Naive B cell (primary cell): ENCODE data around the gene PURB. TPM values are rescaled to one million over a fixed set of nuclear protein-coding genes. Genes with fewer than 3 reads are reported as not detected.
"Not testable (repeated sequence)": the region's sequence is repeated elsewhere in the genome, so short reads cannot be mapped to it uniquely, and the experiment has no call there.

ENCODE experiments used
- ATAC-seq, 2 donors: fragments of 150-1000 bp; cut with Tn5 transposase; 2 replicates each; pipeline ENCODE4 v1.10.0; 2021; ENCODE audit warnings: low read depth in 2 of 2, mild to moderate bottlenecking in 2 of 2, moderate library complexity in 2 of 2
- DNase-seq: peaks from one replicate; pipeline ENCODE4 v3.0.0; 2022
- H3K27ac Mint-ChIP-seq, 6 donors: one replicate each; pipeline ENCODE4 v1.8.0; 2020 to 2022; ENCODE audit warnings: mild to moderate bottlenecking in 6 of 6, mixed read lengths in 6 of 6, moderate library complexity in 5 of 6, inconsistent platforms in 2 of 6
- H3K27me3 Mint-ChIP-seq, 3 donors: one replicate each; pipeline ENCODE4 v1.8.0; 2021 to 2022; ENCODE audit warnings: mixed read lengths in 3 of 3, mild to moderate bottlenecking in 1 of 3
- H3K36me3 Mint-ChIP-seq, 2 donors: one replicate each; pipeline ENCODE4 v1.8.0; 2020 to 2022; ENCODE audit warnings: mixed read lengths in 2 of 2, inconsistent platforms in 1 of 2, mild to moderate bottlenecking in 1 of 2
- H3K4me1 Mint-ChIP-seq, 3 donors: one replicate each; pipeline ENCODE4 v1.8.0; 2020 to 2022; ENCODE audit warnings: mixed read lengths in 3 of 3, inconsistent platforms in 1 of 3, mild to moderate bottlenecking in 1 of 3, moderate library complexity in 1 of 3
- H3K4me3 Mint-ChIP-seq, 8 donors: one replicate each; pipeline ENCODE4 v1.8.0; 2020 to 2022; ENCODE audit warnings: mild to moderate bottlenecking in 8 of 8, mixed read lengths in 8 of 8, moderate library complexity in 8 of 8, inconsistent platforms in 2 of 8
- H3K9me3 Mint-ChIP-seq, 7 donors: one replicate each; pipeline ENCODE4 v1.8.0; 2020 to 2022; ENCODE audit warnings: mixed read lengths in 7 of 7, mild to moderate bottlenecking in 5 of 7, inconsistent platforms in 2 of 7, moderate library complexity in 1 of 7
- polyA plus RNA-seq, 6 donors: library from polyadenylated mRNA; unstranded; fragments of 300-500 nt; fragmentation: Illumina TruSeq; gene quantifications; one replicate each; pipeline ENCODE4 v1.2.3, GENCODE V29; 2021; ENCODE audit warnings: low read depth in 6 of 6

PURB gene
- polyA plus RNA-seq, 6 donors from 2014 or later: 2.9 to 4.5 (median 3.5) TPM

- ATAC-seq: no peak
- Mint-ChIP-seq H3K4me3 (no peak overlapping the region), H3K27ac (no peak overlapping the region), H3K4me1 (no peaks in the 10 kb centered on the region), H3K36me3 (no peaks in the 10 kb centered on the region), H3K9me3 (peaks cover 0 to 7% (median 0%) of the 10 kb centered on the region in 7 donors), H3K27me3 (peaks cover 5 to 6% (median 5%) of the 10 kb centered on the region in 3 donors)
- DNase-seq: no peak
These were observed 18.0 kb downstream of the PURB start for GRCh38 chr7:44867073-44867995.

- ATAC-seq, H3K4me1 Mint-ChIP-seq, H3K9me3 Mint-ChIP-seq, H3K27me3 Mint-ChIP-seq, H3K36me3 Mint-ChIP-seq, H3K27ac Mint-ChIP-seq, DNase-seq, H3K4me3 Mint-ChIP-seq: not testable (repeated sequence)
These were observed 23.4 kb downstream of the PURB start for GRCh38 chr7:44861949-44862348.

- no peak overlapping the region for H3K4me3 Mint-ChIP-seq
- H3K27me3 Mint-ChIP-seq: peaks cover 5 to 6% (median 5%) of the 10 kb centered on the region in 3 donors
- no peaks in the 10 kb centered on the region for H3K9me3 Mint-ChIP-seq
- H3K27ac Mint-ChIP-seq: no peak overlapping the region
- no peaks in the 10 kb centered on the region for H3K36me3 Mint-ChIP-seq
- DNase-seq: no peak
- H3K4me1 Mint-ChIP-seq: peaks cover 0 to 6% (median 0%) of the 10 kb centered on the region in 3 donors
- ATAC-seq: no peak
These were observed 27.2 kb downstream of the PURB start for GRCh38 chr7:44858161-44858560.

GRCh38 chr7:44854644-44855364 is 30.5 kb downstream of the PURB start:
- no peak overlapping the region for H3K4me3 Mint-ChIP-seq
- ATAC-seq (no peak), DNase-seq (no peak)
- no peak overlapping the region for H3K27ac Mint-ChIP-seq
- no peaks in the 10 kb centered on the region for H3K27me3 Mint-ChIP-seq
- no peaks in the 10 kb centered on the region for H3K36me3 Mint-ChIP-seq
- H3K9me3 Mint-ChIP-seq: no peaks in the 10 kb centered on the region
- peaks cover 0 to 6% (median 0%) of the 10 kb centered on the region in 3 donors for H3K4me1 Mint-ChIP-seq

- DNase-seq (no peak), ATAC-seq (no peak)
- Mint-ChIP-seq H3K9me3 (no peaks in the 10 kb centered on the region), H3K4me1 (peaks cover 0 to 13% (median 6%) of the 10 kb centered on the region in 3 donors), H3K27ac (no peak overlapping the region), H3K36me3 (no peaks in the 10 kb centered on the region), H3K27me3 (no peaks in the 10 kb centered on the region), H3K4me3 (no peak overlapping the region)
These were observed 31.9 kb downstream of the PURB start for GRCh38 chr7:44853391-44853790.

- Mint-ChIP-seq H3K4me3 (peak overlapping the region in 1 of 8 donors; percentile 23), H3K27ac (no peak overlapping the region), H3K27me3 (no peaks in the 10 kb centered on the region), H3K9me3 (no peaks in the 10 kb centered on the region), H3K36me3 (no peaks in the 10 kb centered on the region), H3K4me1 (peaks cover 0 to 13% (median 6%) of the 10 kb centered on the region in 3 donors)
- no peak for DNase-seq
- no peak for ATAC-seq
These were observed 32.7 kb downstream of the PURB start for GRCh38 chr7:44852590-44852989.

GRCh38 chr7:44849885-44850544 is 35.3 kb downstream of the PURB start:
- Mint-ChIP-seq H3K27ac (peak overlapping the region in 4 of 6 donors; percentile 57 to 99 (median 62)), H3K9me3 (no peaks in the 10 kb centered on the region), H3K27me3 (no peaks in the 10 kb centered on the region), H3K4me1 (peaks cover 17 to 30% (median 27%) of the 10 kb centered on the region in 3 donors), H3K36me3 (no peaks in the 10 kb centered on the region), H3K4me3 (peak overlapping the region; percentile 22 to 98 (median 90))
- ATAC-seq: no peak
- no peak for DNase-seq

GRCh38 chr7:44849259-44849884 is 36.0 kb downstream of the PURB start:
- Mint-ChIP-seq H3K36me3 (no peaks in the 10 kb centered on the region), H3K27ac (peak overlapping the region in 4 of 6 donors; percentile 14 to 99 (median 78)), H3K4me3 (peak overlapping the region; percentile 36 to 98 (median 90)), H3K27me3 (no peaks in the 10 kb centered on the region), H3K9me3 (no peaks in the 10 kb centered on the region), H3K4me1 (peaks cover 17 to 33% (median 30%) of the 10 kb centered on the region in 3 donors)
- ATAC-seq (no peak), DNase-seq (no peak)

GRCh38 chr7:44847920-44848634 is 37.3 kb downstream of the PURB start, which contains the start of gene H2AZ2:
Gene H2AZ2, minus strand, starts transcription at chr7:44848087. Its CDS starts 116 bp downstream, at chr7:44847971.
- peak within 1 kb of the TSS; percentile 95 to 99 (median 99) for H3K27ac Mint-ChIP-seq
- peak; percentile 99 for DNase-seq
- ATAC-seq: peak; percentile 79 to 80
- no peaks in the 10 kb centered on the region for H3K9me3 Mint-ChIP-seq
- H3K4me1 Mint-ChIP-seq: peaks cover 19 to 39% (median 30%) of the 10 kb centered on the region in 3 donors
- no peaks in the 10 kb centered on the region for H3K36me3 Mint-ChIP-seq
- H3K27me3 Mint-ChIP-seq: no peaks in the 10 kb centered on the region
- peak within 1 kb of the TSS; percentile 83 to 98 (median 95) for H3K4me3 Mint-ChIP-seq

- ATAC-seq (peak; percentile 72 to 73), DNase-seq (peak; percentile 94)
- Mint-ChIP-seq H3K27ac (peak overlapping the region; percentile 95 to 99 (median 99)), H3K4me1 (peaks cover 21 to 41% (median 32%) of the 10 kb centered on the region in 3 donors), H3K4me3 (peak overlapping the region; percentile 83 to 98 (median 94)), H3K9me3 (no peaks in the 10 kb centered on the region), H3K36me3 (peaks cover 0 to 2% of the 10 kb centered on the region in 2 donors), H3K27me3 (no peaks in the 10 kb centered on the region)
These were observed 37.8 kb downstream of the PURB start for GRCh38 chr7:44847509-44847919.

- Mint-ChIP-seq H3K4me3 (peak overlapping the region; percentile 83 to 98 (median 94)), H3K36me3 (peaks cover 0 to 8% of the 10 kb centered on the region in 2 donors), H3K9me3 (no peaks in the 10 kb centered on the region), H3K27me3 (no peaks in the 10 kb centered on the region), H3K4me1 (peaks cover 26 to 43% (median 38%) of the 10 kb centered on the region in 3 donors), H3K27ac (peak overlapping the region; percentile 95 to 99 (median 99))
- peak in 1 of 2 donors; percentile 14 for ATAC-seq
- no peak for DNase-seq
These were observed 38.4 kb downstream of the PURB start for GRCh38 chr7:44846816-44847508.

- not testable (repeated sequence) for H3K9me3 Mint-ChIP-seq, DNase-seq, ATAC-seq, H3K27me3 Mint-ChIP-seq
- peaks cover 0 to 14% of the 10 kb centered on the region in 2 donors for H3K36me3 Mint-ChIP-seq
- H3K4me1 Mint-ChIP-seq: peaks cover 31 to 43% (median 43%) of the 10 kb centered on the region in 3 donors
- H3K27ac Mint-ChIP-seq: peak overlapping the region; percentile 85 to 99 (median 98)
- peak overlapping the region; percentile 83 to 98 (median 94) for H3K4me3 Mint-ChIP-seq
These were observed 38.9 kb downstream of the PURB start for GRCh38 chr7:44846390-44846789.
